IMR-90 (cell line): ENCODE measurements around the gene RPRM. TPM values are rescaled to one million over a fixed set of nuclear protein-coding genes. Genes with fewer than 3 reads are reported as not detected.

Experiments used
- ATAC-seq: fragments of 200-7000 bp; cut with Tn5 transposase; 2 replicates; pipeline ENCODE4 v1.9.1; 2020; ENCODE audit warnings: low read depth, mild to moderate bottlenecking, moderate library complexity
- BruUV-seq: library from RNA; stranded (reverse); fragments of 400-500 nt; replicated peaks from 2 replicates; lab custom pipeline; 2021; lab: Mats Ljungman, UMichigan
- CTCF ChIA-PET: fragments of 300-600 bp; formaldehyde crosslinking; extraction: SDS; loops from one replicate; lab custom pipeline; 2021; ENCODE audit warnings: antibody characterized with exemption; lab: Yijun Ruan, JAX
- POLR2A ChIA-PET: fragments of 300-600 bp; sonication (Branson Sonifier 250); formaldehyde crosslinking; loops from one replicate; lab custom pipeline; 2022; ENCODE audit warnings: antibody characterized with exemption; ENCODE audit not compliant: unreplicated experiment; lab: Charles Lee
- DNase-seq: peaks from one replicate; pipeline ENCODE4 v3.0.0; 2013
- H2AFZ ChIP-seq: replicated peaks from 2 replicates; pipeline ENCODE3; 2013; ENCODE audit warnings: low read length, mild to moderate bottlenecking; ENCODE audit not compliant: poor library complexity
- H2AK5ac ChIP-seq: 2 replicates; pipeline ENCODE4 v1.6.1; 2013; ENCODE audit warnings: low read depth, low read length, inconsistent platforms
- H2AK9ac ChIP-seq: replicated peaks from 2 replicates; pipeline ENCODE3; 2013; ENCODE audit warnings: mild to moderate bottlenecking, low read depth, low read length, moderate library complexity; ENCODE audit not compliant: poor library complexity
- H2BK120ac ChIP-seq: 2 replicates; pipeline ENCODE4 v1.6.1; 2013; ENCODE audit warnings: low read depth, low read length, inconsistent platforms
- H2BK15ac ChIP-seq: 3 replicates; pipeline ENCODE4 v1.6.1; 2013; ENCODE audit warnings: low read depth, low read length, inconsistent platforms
- H2BK20ac ChIP-seq: 2 replicates; pipeline ENCODE4 v1.6.1; 2013; ENCODE audit warnings: low read depth, mild to moderate bottlenecking, inconsistent platforms, low read length, moderate library complexity
- H2BK5ac ChIP-seq: 2 replicates; pipeline ENCODE4 v1.6.1; 2013; ENCODE audit warnings: mild to moderate bottlenecking, low read depth, low read length, inconsistent platforms; ENCODE audit not compliant: poor library complexity, severe bottlenecking
- H3K14ac ChIP-seq: replicated peaks from 2 replicates; pipeline ENCODE4 v1.6.1; 2013; ENCODE audit warnings: low read depth, low read length, inconsistent platforms
- H3K18ac ChIP-seq: 2 replicates; pipeline ENCODE4 v1.6.1; 2013; ENCODE audit warnings: low read depth, low read length, control low read depth
- H3K23ac ChIP-seq: 2 replicates; pipeline ENCODE4 v1.6.1; 2013; ENCODE audit warnings: low read depth, low read length, inconsistent platforms
- H3K27ac ChIP-seq: 2 replicates; pipeline ENCODE4 v1.5.1; 2013; ENCODE audit warnings: mild to moderate bottlenecking, control low read depth, low read length; ENCODE audit not compliant: insufficient read depth
- H3K27me3 ChIP-seq: 2 replicates; pipeline ENCODE4 v1.6.1; 2013; ENCODE audit warnings: low read length; ENCODE audit not compliant: control insufficient read depth, insufficient read depth
- H3K36me3 ChIP-seq: 2 replicates; pipeline ENCODE4 v1.6.1; 2013; ENCODE audit warnings: low read length, mixed read lengths; ENCODE audit not compliant: control insufficient read depth, insufficient read depth
- H3K4ac ChIP-seq: 2 replicates; pipeline ENCODE4 v1.6.1; 2013; ENCODE audit warnings: low read depth, low read length, inconsistent platforms
- H3K4me1 ChIP-seq: 2 replicates; pipeline ENCODE4 v1.6.1; 2013; ENCODE audit warnings: low read length, mixed read lengths; ENCODE audit not compliant: control insufficient read depth, insufficient read depth
- H3K4me2 ChIP-seq: 2 replicates; pipeline ENCODE4 v1.6.1; 2013; ENCODE audit warnings: low read depth, mild to moderate bottlenecking, control low read depth, low read length, moderate library complexity
- H3K4me3 ChIP-seq: 2 replicates; pipeline ENCODE4 v1.5.1; 2013; ENCODE audit warnings: low read depth, mild to moderate bottlenecking, control low read depth, low read length, moderate library complexity; ENCODE audit not compliant: insufficient read depth
- H3K56ac ChIP-seq: 2 replicates; pipeline ENCODE4 v1.6.1; 2013; ENCODE audit warnings: low read length, inconsistent platforms; ENCODE audit not compliant: insufficient read depth; ENCODE audit errors: extremely low read depth
- H3K79me1 ChIP-seq, 2 experiments: 2 replicates each; pipeline ENCODE4 v1.6.1; 2013; ENCODE audit warnings: low read length in 2 of 2, inconsistent platforms in 1 of 2, low read depth in 1 of 2
- H3K9ac ChIP-seq: 2 replicates; pipeline ENCODE4 v1.6.1; 2013; ENCODE audit warnings: low read depth, low read length, control low read depth
- H3K9me1 ChIP-seq: 2 replicates; pipeline ENCODE4 v1.6.1; 2013; ENCODE audit warnings: low read length, inconsistent platforms; ENCODE audit not compliant: insufficient read depth
- H3K9me3 ChIP-seq: 2 replicates; pipeline ENCODE4 v1.6.1; 2013; ENCODE audit warnings: low read length; ENCODE audit not compliant: control insufficient read depth, insufficient read depth
- H4K20me1 ChIP-seq: 2 replicates; pipeline ENCODE4 v1.6.1; 2013; ENCODE audit warnings: low read length, inconsistent platforms; ENCODE audit not compliant: insufficient read depth
- H4K5ac ChIP-seq: 2 replicates; pipeline ENCODE4 v1.6.1; 2013; ENCODE audit warnings: mild to moderate bottlenecking, low read depth, low read length, control low read depth
- H4K8ac ChIP-seq, 2 experiments: 2 replicates each; pipeline ENCODE4 v1.6.1; 2013; ENCODE audit warnings: low read depth in 2 of 2, low read length in 2 of 2, control low read depth in 1 of 2, inconsistent platforms in 1 of 2
- H4K91ac ChIP-seq: 2 replicates; pipeline ENCODE4 v1.6.1; 2013; ENCODE audit warnings: low read depth, low read length, inconsistent platforms; ENCODE audit not compliant: insufficient read depth
- WGBS, 2 experiments: methylation state at CpG; one replicate each; pipeline versions ENCODE4 v1.1.5 to v1.1.7; 2013; ENCODE audit warnings: missing lambda C conversion rate in 2 of 2; ENCODE audit not compliant: insufficient read length in 1 of 2; ENCODE audit errors: extremely low coverage in 2 of 2; 5-methylcytosine and 5-hydroxymethylcytosine counted together
- dilution Hi-C: fragments of 300-500 bp; cut with HindIII; formaldehyde crosslinking; loops from one replicate; pipeline ENCODE4 v1.14.3; 2018; ENCODE audit warnings: low sequenced_read_pairs; ENCODE audit not compliant: unreplicated experiment
- in situ Hi-C: fragments of 300-500 bp; cut with MboI; formaldehyde crosslinking; loops from 3 replicates; pipeline ENCODE4 v1.14.3; 2019; ENCODE audit warnings: low sequenced_read_pairs, inconsistent platforms, mixed read lengths
- intact Hi-C: fragments of 100-400 bp; cut with micrococcal nuclease; formaldehyde crosslinking; loops from 2 replicates; pipeline ENCODE4 v1.10.0; 2022
- polyA plus RNA-seq, 3 experiments: library from polyadenylated mRNA; depleted of rRNA; stranded (reverse); fragments of >200 nt; gene quantifications; 2 replicates each; pipeline ENCODE4 v1.2.3, GENCODE V29; 2012; ENCODE audit warnings: low replicate concordance in 1 of 3
- total RNA-seq: library from RNA; depleted of rRNA; stranded (reverse); fragments of >200 nt; gene quantifications from 2 replicates; pipeline ENCODE4 v1.2.3, GENCODE V29; 2012
- TF ChIP-seq, protein P1 (sequence below): fragments of 150-350 bp; IDR thresholded peaks from 2 replicates; pipeline ENCODE4 v1.6.1; 2017; ENCODE audit warnings: mild to moderate bottlenecking, antibody characterized with exemption, low read length, low read depth

Gene RPRM
- total and polyA plus RNA-seq, 2 of the 4 experiments (the other 2 are of a cell fraction): not detected

- H2BK20ac ChIP-seq: no peak overlapping the region
- H2BK15ac ChIP-seq: no peak overlapping the region
- intact Hi-C loops: no loop called here
- H2BK120ac ChIP-seq: no peak overlapping the region
- no peaks in the 10 kb centered on the region for H3K4me1 ChIP-seq
- H3K27me3 ChIP-seq: no peaks in the 10 kb centered on the region
- no peaks in the 10 kb centered on the region for H3K36me3 ChIP-seq
- no peak overlapping the region for H2BK5ac ChIP-seq
- CTCF ChIA-PET: no interaction called here
- no peaks in the 10 kb centered on the region for H3K9me3 ChIP-seq
- DNase-seq: no peak
- H2AK5ac ChIP-seq: no peak overlapping the region
- TF ChIP-seq, protein P1, sequence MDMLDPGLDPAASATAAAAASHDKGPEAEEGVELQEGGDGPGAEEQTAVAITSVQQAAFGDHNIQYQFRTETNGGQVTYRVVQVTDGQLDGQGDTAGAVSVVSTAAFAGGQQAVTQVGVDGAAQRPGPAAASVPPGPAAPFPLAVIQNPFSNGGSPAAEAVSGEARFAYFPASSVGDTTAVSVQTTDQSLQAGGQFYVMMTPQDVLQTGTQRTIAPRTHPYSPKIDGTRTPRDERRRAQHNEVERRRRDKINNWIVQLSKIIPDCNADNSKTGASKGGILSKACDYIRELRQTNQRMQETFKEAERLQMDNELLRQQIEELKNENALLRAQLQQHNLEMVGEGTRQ: no peak
- no peaks in the 10 kb centered on the region for H4K20me1 ChIP-seq
- no peak overlapping the region for H3K56ac ChIP-seq
- no peak overlapping the region for H4K91ac ChIP-seq
- no peak overlapping the region for H2AFZ ChIP-seq
- no TSS peak for BruUV-seq
- no peak overlapping the region for H2AK9ac ChIP-seq
- dilution Hi-C loops: no loop called here
- POLR2A ChIA-PET: no interaction called here
- no peaks in the 10 kb centered on the region for H3K79me1 ChIP-seq
- ATAC-seq: no peak
- no peak overlapping the region for H3K18ac ChIP-seq
- no peak overlapping the region for H3K4me3 ChIP-seq
- 0% methylated on average over 1 of the region's 1 CpG; no CpG with 5 or more reads in 1 of the 2 experiments for WGBS, 2 experiments
- H3K4me2 ChIP-seq: no peak overlapping the region
- no peak overlapping the region for H3K4ac ChIP-seq
- in situ Hi-C loops: no loop called here
- H3K14ac ChIP-seq: no peak overlapping the region
- no peak overlapping the region for H3K9ac ChIP-seq
- no peak overlapping the region for H4K8ac ChIP-seq
- H3K27ac ChIP-seq: no peak overlapping the region
- no peak overlapping the region for H3K23ac ChIP-seq
- no peak overlapping the region for H4K5ac ChIP-seq
- no peaks in the 10 kb centered on the region for H3K9me1 ChIP-seq
Measured at GRCh38 chr2:153487448-153487847, 8.9 kb upstream of the RPRM start.
